Measurements from ENCODE around the gene DUSP5.

DUSP5 gene

GRCh38 chr10:110498087-110498981 lies 627 bp downstream of the DUSP5 start:
- DNase-seq (ENCODE audit: low spot score) = no peak
- Histone ChIP-seq H2BK12ac (ENCODE audit: low read length) (no peak overlapping the region), H2BK5ac (ENCODE audit: low read length) (no peak overlapping the region), H3K9ac (ENCODE audit: low read depth, low read length, poor library complexity) (peak overlapping the region; percentile 85), H2AK5ac (ENCODE audit: low read depth, low read length) (peak overlapping the region; percentile 30), H4K91ac (ENCODE audit: low read depth, low read length, poor library complexity) (no peak overlapping the region), H3K79me1 (ENCODE audit: low read depth, low read length) (peaks cover 1% of the 10 kb centered on the region), H4K8ac (ENCODE audit: low read depth, low read length) (no peak overlapping the region), H3K36me3 (replicated peaks in 1 of 2; ENCODE audit: control insufficient read depth in 2 of 2, insufficient read depth in 2 of 2, low read length in 2 of 2) (no peaks in the 10 kb centered on the region), H3K14ac (ENCODE audit: low read length) (no peak overlapping the region), H3K4me3 (ENCODE audit: low read length in 2 of 2) (peak overlapping the region; percentile 74 to 83), H3K4me1 (ENCODE audit: control insufficient read depth in 2 of 2, insufficient read depth in 1 of 2, low read depth in 1 of 2, low read length in 2 of 2) (peaks cover 15 to 28% of the 10 kb centered on the region in 2 donors), H3K18ac (ENCODE audit: low read length) (peak overlapping the region; percentile 84), H3K27me3 (ENCODE audit: control insufficient read depth in 3 of 3, insufficient read depth in 3 of 3, low read depth in 1 of 3, low read length in 3 of 3) (peaks cover 14 to 43% (median 19%) of the 10 kb centered on the region in 3 experiments), H3K4ac (ENCODE audit: low read length) (no peak overlapping the region), H2BK120ac (ENCODE audit: low read depth, low read length) (no peak overlapping the region), H2AFZ (ENCODE audit: low read length) (peak overlapping the region; percentile 98), H3K9me3 (replicated peaks in 1 of 2; ENCODE audit: control insufficient read depth in 2 of 2, insufficient read depth in 1 of 2, low read depth in 1 of 2, low read length in 2 of 2) (no peaks in the 10 kb centered on the region), H3K23ac (ENCODE audit: low read depth, low read length, poor library complexity) (no peak overlapping the region), H3K4me2 (ENCODE audit: insufficient read depth, low read length, poor library complexity, severe bottlenecking) (peak overlapping the region; percentile 87), H3K27ac (replicated peaks; ENCODE audit: low read length) (no peak overlapping the region), H2BK15ac (ENCODE audit: low read length) (peak overlapping the region; percentile 68)
- WGBS, 2 donors (ENCODE audit: extremely low coverage in 2 of 2, insufficient read length in 2 of 2, insufficient replicate concordance in 1 of 2) = no CpG with 5 or more reads among the region's 107 CpGs

- H3K27ac ChIP-seq (replicated peaks; ENCODE audit: low read length) = no peak overlapping the region
- H3K4me1 ChIP-seq (ENCODE audit: control insufficient read depth in 2 of 2, insufficient read depth in 1 of 2, low read depth in 1 of 2, low read length in 2 of 2) = peaks cover 15 to 28% of the 10 kb centered on the region in 2 donors
- H3K27me3 ChIP-seq (ENCODE audit: control insufficient read depth in 3 of 3, insufficient read depth in 3 of 3, low read depth in 1 of 3, low read length in 3 of 3) = peaks cover 14 to 43% (median 19%) of the 10 kb centered on the region in 3 experiments
- H3K79me1 ChIP-seq (ENCODE audit: low read depth, low read length) = peaks cover 1% of the 10 kb centered on the region
- H2BK15ac ChIP-seq (ENCODE audit: low read length) = no peak overlapping the region
- no peak overlapping the region for H2BK5ac ChIP-seq (ENCODE audit: low read length)
- no peak overlapping the region for H2AK5ac ChIP-seq (ENCODE audit: low read depth, low read length)
- no peaks in the 10 kb centered on the region for H3K36me3 ChIP-seq (replicated peaks in 1 of 2; ENCODE audit: control insufficient read depth in 2 of 2, insufficient read depth in 2 of 2, low read length in 2 of 2)
- no peaks in the 10 kb centered on the region for H3K9me3 ChIP-seq (replicated peaks in 1 of 2; ENCODE audit: control insufficient read depth in 2 of 2, insufficient read depth in 1 of 2, low read depth in 1 of 2, low read length in 2 of 2)
- WGBS, 2 donors (ENCODE audit: extremely low coverage in 2 of 2, insufficient read length in 2 of 2, insufficient replicate concordance in 1 of 2) = no CpG with 5 or more reads among the region's 21 CpGs
- H3K4me2 ChIP-seq (ENCODE audit: insufficient read depth, low read length, poor library complexity, severe bottlenecking) = peak overlapping the region; percentile 87
- peak overlapping the region; percentile 50 for H3K9ac ChIP-seq (ENCODE audit: low read depth, low read length, poor library complexity)
- no peak overlapping the region for H3K23ac ChIP-seq (ENCODE audit: low read depth, low read length, poor library complexity)
- no peak overlapping the region for H3K14ac ChIP-seq (ENCODE audit: low read length)
- H4K8ac ChIP-seq (ENCODE audit: low read depth, low read length) = no peak overlapping the region
- no peak overlapping the region for H3K4ac ChIP-seq (ENCODE audit: low read length)
- no peak overlapping the region for H4K91ac ChIP-seq (ENCODE audit: low read depth, low read length, poor library complexity)
- peak overlapping the region; percentile 74 to 83 for H3K4me3 ChIP-seq (ENCODE audit: low read length in 2 of 2)
- H2BK120ac ChIP-seq (ENCODE audit: low read depth, low read length) = no peak overlapping the region
- peak overlapping the region; percentile 98 for H2AFZ ChIP-seq (ENCODE audit: low read length)
- DNase-seq (ENCODE audit: low spot score) = no peak
- H2BK12ac ChIP-seq (ENCODE audit: low read length) = no peak overlapping the region
- peak overlapping the region; percentile 84 for H3K18ac ChIP-seq (ENCODE audit: low read length)
Observed at GRCh38 chr10:110498982-110499795, 1.5 kb downstream of the DUSP5 start.

- peaks cover 15 to 28% of the 10 kb centered on the region in 2 donors for H3K4me1 ChIP-seq (ENCODE audit: control insufficient read depth in 2 of 2, insufficient read depth in 1 of 2, low read depth in 1 of 2, low read length in 2 of 2)
- WGBS, 2 donors (ENCODE audit: extremely low coverage in 2 of 2, insufficient read length in 2 of 2, insufficient replicate concordance in 1 of 2) = no CpG with 5 or more reads among the region's 9 CpGs
- no peak overlapping the region for H3K23ac ChIP-seq (ENCODE audit: low read depth, low read length, poor library complexity)
- no peak overlapping the region for H2BK5ac ChIP-seq (ENCODE audit: low read length)
- no peak overlapping the region for H4K91ac ChIP-seq (ENCODE audit: low read depth, low read length, poor library complexity)
- H3K4me2 ChIP-seq (ENCODE audit: insufficient read depth, low read length, poor library complexity, severe bottlenecking) = no peak overlapping the region
- no peak overlapping the region for H3K18ac ChIP-seq (ENCODE audit: low read length)
- H3K4ac ChIP-seq (ENCODE audit: low read length) = no peak overlapping the region
- no peak overlapping the region for H3K9ac ChIP-seq (ENCODE audit: low read depth, low read length, poor library complexity)
- no peaks in the 10 kb centered on the region for H3K9me3 ChIP-seq (replicated peaks in 1 of 2; ENCODE audit: control insufficient read depth in 2 of 2, insufficient read depth in 1 of 2, low read depth in 1 of 2, low read length in 2 of 2)
- peaks cover 14 to 43% (median 19%) of the 10 kb centered on the region in 3 experiments for H3K27me3 ChIP-seq (ENCODE audit: control insufficient read depth in 3 of 3, insufficient read depth in 3 of 3, low read depth in 1 of 3, low read length in 3 of 3)
- peaks cover 1% of the 10 kb centered on the region for H3K79me1 ChIP-seq (ENCODE audit: low read depth, low read length)
- no peak overlapping the region for H3K27ac ChIP-seq (replicated peaks; ENCODE audit: low read length)
- no peak overlapping the region for H2BK12ac ChIP-seq (ENCODE audit: low read length)
- H2BK15ac ChIP-seq (ENCODE audit: low read length) = no peak overlapping the region
- H2BK120ac ChIP-seq (ENCODE audit: low read depth, low read length) = no peak overlapping the region
- no peak overlapping the region for H4K8ac ChIP-seq (ENCODE audit: low read depth, low read length)
- no peak overlapping the region for H3K4me3 ChIP-seq (ENCODE audit: low read length in 2 of 2)
- DNase-seq (ENCODE audit: low spot score) = no peak
- H2AK5ac ChIP-seq (ENCODE audit: low read depth, low read length) = no peak overlapping the region
- H3K14ac ChIP-seq (ENCODE audit: low read length) = no peak overlapping the region
- no peaks in the 10 kb centered on the region for H3K36me3 ChIP-seq (replicated peaks in 1 of 2; ENCODE audit: control insufficient read depth in 2 of 2, insufficient read depth in 2 of 2, low read length in 2 of 2)
- H2AFZ ChIP-seq (ENCODE audit: low read length) = no peak overlapping the region
Observed at GRCh38 chr10:110499796-110500514, 2.2 kb downstream of the DUSP5 start.
